ENCODE results near the gene GOPC. TPM values are rescaled to one million over a fixed set of nuclear protein-coding genes. Genes with fewer than 3 reads are reported as not detected.

GOPC gene
- total and polyA plus RNA-seq, 2 of the 13 experiments (the other 11 are each of a cell fraction or from before 2014, with no cell fraction given): 20.9 to 41.5 TPM

DNA sequence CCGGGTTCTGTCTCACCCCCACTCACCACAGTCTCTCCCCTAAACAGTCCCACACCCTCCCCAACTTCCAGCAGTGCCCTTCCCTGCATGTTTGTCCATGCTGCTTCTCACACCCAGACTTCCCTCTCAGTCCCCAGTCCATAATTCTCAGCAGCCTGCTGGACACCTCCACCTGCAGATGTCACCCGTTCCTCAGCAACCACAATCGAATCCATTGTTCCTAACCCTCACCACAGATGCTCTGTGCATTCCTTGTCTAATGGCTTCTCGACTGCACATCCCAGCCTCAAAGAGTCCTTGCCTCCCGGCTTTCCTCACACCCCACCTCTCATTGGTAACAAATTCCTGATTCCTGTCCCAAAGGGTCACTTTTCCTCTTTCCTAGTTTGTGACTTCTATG lies 55.6 kb downstream of the GOPC start:
- no peaks in the 10 kb centered on the region for H3K27me3 ChIP-seq (ENCODE audit: control insufficient read depth in 1 of 2, insufficient read depth in 2 of 2, low read length in 2 of 2)
- H3K4me3 ChIP-seq (replicated peaks in 1 of 3; ENCODE audit: insufficient read depth in 1 of 3, low read depth in 2 of 3, low read length in 3 of 3): no peak overlapping the region
- 97% methylated on average over 5 of the region's 5 CpGs for WGBS (ENCODE audit: low lambda C conversion rate)
- TF ChIP-seq AGO2 (optimal IDR thresholded peaks at IDR 0.05; ENCODE audit: low read depth, low read length) (no peak), TBX2 (CRISPR knock-in tag; IDR thresholded peaks at IDR 0.05; ENCODE audit: borderline replicate concordance) (no peak), ZNF260 (CRISPR knock-in tag; IDR thresholded peaks at IDR 0.05; ENCODE audit: borderline replicate concordance, low read depth) (no peak), ZNF558 (CRISPR knock-in tag; IDR thresholded peaks at IDR 0.05; ENCODE audit: borderline replicate concordance) (no peak), NAIF1 (CRISPR knock-in tag; IDR thresholded peaks at IDR 0.05; ENCODE audit: borderline replicate concordance) (no peak), ZBTB38 (CRISPR knock-in tag; IDR thresholded peaks at IDR 0.05) (no peak), GPN1 (CRISPR knock-in tag; IDR thresholded peaks at IDR 0.05; ENCODE audit: borderline replicate concordance) (no peak), ZNF720 (CRISPR knock-in tag; IDR thresholded peaks at IDR 0.05) (no peak), NFYB (CRISPR knock-in tag; IDR thresholded peaks at IDR 0.05) (no peak), PCBP1 (IDR thresholded peaks at IDR 0.05; ENCODE audit: borderline replicate concordance, low read depth, low read length) (no peak), ZNF235 (CRISPR knock-in tag; IDR thresholded peaks at IDR 0.05; ENCODE audit: borderline replicate concordance) (no peak), NFE2L2 (IDR thresholded peaks at IDR 0.05; ENCODE audit: low read length) (no peak), MLLT10 (CRISPR knock-in tag; IDR thresholded peaks at IDR 0.05) (no peak), THAP11 (CRISPR knock-in tag; IDR thresholded peaks at IDR 0.05) (no peak)
- TF ChIP-seq, protein P1, sequence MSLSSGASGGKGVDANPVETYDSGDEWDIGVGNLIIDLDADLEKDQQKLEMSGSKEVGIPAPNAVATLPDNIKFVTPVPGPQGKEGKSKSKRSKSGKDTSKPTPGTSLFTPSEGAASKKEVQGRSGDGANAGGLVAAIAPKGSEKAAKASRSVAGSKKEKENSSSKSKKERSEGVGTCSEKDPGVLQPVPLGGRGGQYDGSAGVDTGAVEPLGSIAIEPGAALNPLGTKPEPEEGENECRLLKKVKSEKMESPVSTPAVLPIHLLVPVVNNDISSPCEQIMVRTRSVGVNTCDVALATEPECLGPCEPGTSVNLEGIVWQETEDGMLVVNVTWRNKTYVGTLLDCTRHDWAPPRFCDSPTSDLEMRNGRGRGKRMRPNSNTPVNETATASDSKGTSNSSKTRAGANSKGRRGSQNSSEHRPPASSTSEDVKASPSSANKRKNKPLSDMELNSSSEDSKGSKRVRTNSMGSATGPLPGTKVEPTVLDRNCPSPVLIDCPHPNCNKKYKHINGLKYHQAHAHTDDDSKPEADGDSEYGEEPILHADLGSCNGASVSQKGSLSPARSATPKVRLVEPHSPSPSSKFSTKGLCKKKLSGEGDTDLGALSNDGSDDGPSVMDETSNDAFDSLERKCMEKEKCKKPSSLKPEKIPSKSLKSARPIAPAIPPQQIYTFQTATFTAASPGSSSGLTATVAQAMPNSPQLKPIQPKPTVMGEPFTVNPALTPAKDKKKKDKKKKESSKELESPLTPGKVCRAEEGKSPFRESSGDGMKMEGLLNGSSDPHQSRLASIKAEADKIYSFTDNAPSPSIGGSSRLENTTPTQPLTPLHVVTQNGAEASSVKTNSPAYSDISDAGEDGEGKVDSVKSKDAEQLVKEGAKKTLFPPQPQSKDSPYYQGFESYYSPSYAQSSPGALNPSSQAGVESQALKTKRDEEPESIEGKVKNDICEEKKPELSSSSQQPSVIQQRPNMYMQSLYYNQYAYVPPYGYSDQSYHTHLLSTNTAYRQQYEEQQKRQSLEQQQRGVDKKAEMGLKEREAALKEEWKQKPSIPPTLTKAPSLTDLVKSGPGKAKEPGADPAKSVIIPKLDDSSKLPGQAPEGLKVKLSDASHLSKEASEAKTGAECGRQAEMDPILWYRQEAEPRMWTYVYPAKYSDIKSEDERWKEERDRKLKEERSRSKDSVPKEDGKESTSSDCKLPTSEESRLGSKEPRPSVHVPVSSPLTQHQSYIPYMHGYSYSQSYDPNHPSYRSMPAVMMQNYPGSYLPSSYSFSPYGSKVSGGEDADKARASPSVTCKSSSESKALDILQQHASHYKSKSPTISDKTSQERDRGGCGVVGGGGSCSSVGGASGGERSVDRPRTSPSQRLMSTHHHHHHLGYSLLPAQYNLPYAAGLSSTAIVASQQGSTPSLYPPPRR (CRISPR knock-in tag; IDR thresholded peaks at IDR 0.05; ENCODE audit: borderline replicate concordance): no peak
- peaks cover 22 to 54% of the 10 kb centered on the region in 2 experiments for H3K36me3 ChIP-seq (replicated peaks in 1 of 2; ENCODE audit: control insufficient read depth in 1 of 2, insufficient read depth in 2 of 2, low read length in 2 of 2)
- in situ Hi-C loops (cut with HindIII; ENCODE audit: extremely low pct_ligation_motif_present, low pct_unique_long_range_greater_than_20kb) (loop anchor here (5.0 kb wide), 1 partner anchor 64 kb away; the partner anchor contains the start of gene DCBLD1), intact Hi-C loops (cut with micrococcal nuclease; ENCODE audit: unreplicated experiment) (no loop called here)
- no peak overlapping the region for H3K4me2 ChIP-seq (ENCODE audit: low read depth, low read length)
- FAIRE-seq: no peak
- H3K27ac ChIP-seq (ENCODE audit: extremely low read length, insufficient read depth, low read length): no peak overlapping the region
- POLR2A ChIA-PET: no interaction called here
- BruUV-seq (replicated peaks): no TSS peak
- H3K79me2 ChIP-seq (ENCODE audit: insufficient read depth, low read length): no peaks in the 10 kb centered on the region
- H3K4me1 ChIP-seq (ENCODE audit: insufficient read depth, low read length): peaks cover 31% of the 10 kb centered on the region
- DNase-seq (ENCODE audit: low spot score): no peak
- H4K20me1 ChIP-seq (ENCODE audit: insufficient read depth, low read length): no peaks in the 10 kb centered on the region
- CTCF ChIA-PET (ENCODE audit: low intra/inter-chr PET ratio, low total read pairs): no interaction called here
- H3K9me3 ChIP-seq (ENCODE audit: low read length): no peaks in the 10 kb centered on the region
- no peak overlapping the region for H3K9ac ChIP-seq (ENCODE audit: insufficient read depth, low read depth, low read length)
- H2AFZ ChIP-seq (ENCODE audit: low read length): no peak overlapping the region
- ATAC-seq: no peak
